ENCODE data around the gene KRT33B. TPM values are rescaled to one million over a fixed set of nuclear protein-coding genes. Genes with fewer than 3 reads are reported as not detected.

KRT33B gene
- total RNA-seq, 1 donor from 2014 or later = not detected

GRCh38 chr17:41324180-41325075 lies 45.2 kb downstream of the KRT33B start:
- Mint-ChIP-seq H3K9me3 (ENCODE audit: low read depth) (peaks cover 13% of the 10 kb centered on the region), H3K4me1 (ENCODE audit: low read depth) (no peaks in the 10 kb centered on the region), H3K36me3 (ENCODE audit: insufficient read depth) (no peaks in the 10 kb centered on the region), H3K27ac (no peak overlapping the region), H3K27me3 (peaks cover 5% of the 10 kb centered on the region), H3K4me3 (ENCODE audit: low read depth) (no peak overlapping the region)
- TF ChIP-seq CTCF (IDR thresholded peaks at IDR 0.05; ENCODE audit: unreplicated experiment) = peak; percentile 48
- no peak for DNase-seq (ENCODE audit: low spot score, unreplicated experiment)

- Mint-ChIP-seq H3K4me3 (ENCODE audit: low read depth) (no peak overlapping the region), H3K36me3 (ENCODE audit: insufficient read depth) (no peaks in the 10 kb centered on the region), H3K9me3 (ENCODE audit: low read depth) (peaks cover 17% of the 10 kb centered on the region), H3K27ac (no peak overlapping the region), H3K4me1 (ENCODE audit: low read depth) (no peaks in the 10 kb centered on the region), H3K27me3 (peaks cover 5% of the 10 kb centered on the region)
- no peak for TF ChIP-seq CTCF (IDR thresholded peaks at IDR 0.05; ENCODE audit: unreplicated experiment)
- DNase-seq (ENCODE audit: low spot score, unreplicated experiment) = no peak
Observed at GRCh38 chr17:41322903-41323895, 46.4 kb downstream of the KRT33B start.

GRCh38 chr17:41322094-41322902 lies 47.3 kb downstream of the KRT33B start:
- Mint-ChIP-seq H3K9me3 (ENCODE audit: low read depth) (peaks cover 17% of the 10 kb centered on the region), H3K4me1 (ENCODE audit: low read depth) (no peaks in the 10 kb centered on the region), H3K36me3 (ENCODE audit: insufficient read depth) (no peaks in the 10 kb centered on the region), H3K27ac (no peak overlapping the region), H3K27me3 (peaks cover 5% of the 10 kb centered on the region), H3K4me3 (ENCODE audit: low read depth) (no peak overlapping the region)
- TF ChIP-seq CTCF (IDR thresholded peaks at IDR 0.05; ENCODE audit: unreplicated experiment) = peak; percentile 78
- DNase-seq (ENCODE audit: low spot score, unreplicated experiment) = no peak

- TF ChIP-seq CTCF (IDR thresholded peaks at IDR 0.05; ENCODE audit: unreplicated experiment) = no peak
- H3K36me3 Mint-ChIP-seq (ENCODE audit: insufficient read depth) = no peaks in the 10 kb centered on the region
- no peak overlapping the region for H3K4me3 Mint-ChIP-seq (ENCODE audit: low read depth)
Observed at GRCh38 chr17:41318231-41318630, 51.4 kb downstream of the KRT33B start.

More at GRCh38 chr17:41318231-41318630, 51.4 kb downstream of the KRT33B start:
- Mint-ChIP-seq H3K4me1 (ENCODE audit: low read depth) (no peaks in the 10 kb centered on the region), H3K27me3 (peaks cover 9% of the 10 kb centered on the region), H3K27ac (no peak overlapping the region), H3K9me3 (ENCODE audit: low read depth) (peaks cover 17% of the 10 kb centered on the region)
- DNase-seq (ENCODE audit: low spot score, unreplicated experiment) = no peak
